Measurements from ENCODE around the gene NAV3. TPM values are rescaled to one million over a fixed set of nuclear protein-coding genes. Genes with fewer than 3 reads are reported as not detected.

Gene NAV3
- total and polyA plus RNA-seq, 9 of the 15 experiments (the other 6 are each of a cell fraction or from before 2014, with no cell fraction given) = 0.04 TPM; not detected in 8

DNA sequence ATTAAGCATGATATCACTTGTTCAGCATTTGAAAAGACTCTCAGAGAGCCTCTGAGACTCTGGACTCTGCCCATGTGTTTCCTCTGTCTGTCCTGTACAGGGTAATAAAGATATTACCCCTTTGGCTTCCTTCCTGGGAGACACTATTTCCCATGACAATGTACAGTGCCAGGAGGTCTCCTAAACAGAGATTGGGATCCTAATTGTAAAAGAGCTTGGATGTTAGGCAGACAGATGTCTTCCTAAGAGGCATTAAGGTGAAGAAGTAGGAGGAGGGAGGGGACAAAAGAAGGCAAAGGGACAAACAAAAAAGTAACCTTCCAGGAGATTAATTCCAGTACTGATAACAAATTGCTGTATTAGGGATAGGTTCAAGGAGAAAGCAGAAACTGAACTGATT, 45.5 kb upstream of the NAV3 start (continued):
- TF ChIP-seq, protein P1, sequence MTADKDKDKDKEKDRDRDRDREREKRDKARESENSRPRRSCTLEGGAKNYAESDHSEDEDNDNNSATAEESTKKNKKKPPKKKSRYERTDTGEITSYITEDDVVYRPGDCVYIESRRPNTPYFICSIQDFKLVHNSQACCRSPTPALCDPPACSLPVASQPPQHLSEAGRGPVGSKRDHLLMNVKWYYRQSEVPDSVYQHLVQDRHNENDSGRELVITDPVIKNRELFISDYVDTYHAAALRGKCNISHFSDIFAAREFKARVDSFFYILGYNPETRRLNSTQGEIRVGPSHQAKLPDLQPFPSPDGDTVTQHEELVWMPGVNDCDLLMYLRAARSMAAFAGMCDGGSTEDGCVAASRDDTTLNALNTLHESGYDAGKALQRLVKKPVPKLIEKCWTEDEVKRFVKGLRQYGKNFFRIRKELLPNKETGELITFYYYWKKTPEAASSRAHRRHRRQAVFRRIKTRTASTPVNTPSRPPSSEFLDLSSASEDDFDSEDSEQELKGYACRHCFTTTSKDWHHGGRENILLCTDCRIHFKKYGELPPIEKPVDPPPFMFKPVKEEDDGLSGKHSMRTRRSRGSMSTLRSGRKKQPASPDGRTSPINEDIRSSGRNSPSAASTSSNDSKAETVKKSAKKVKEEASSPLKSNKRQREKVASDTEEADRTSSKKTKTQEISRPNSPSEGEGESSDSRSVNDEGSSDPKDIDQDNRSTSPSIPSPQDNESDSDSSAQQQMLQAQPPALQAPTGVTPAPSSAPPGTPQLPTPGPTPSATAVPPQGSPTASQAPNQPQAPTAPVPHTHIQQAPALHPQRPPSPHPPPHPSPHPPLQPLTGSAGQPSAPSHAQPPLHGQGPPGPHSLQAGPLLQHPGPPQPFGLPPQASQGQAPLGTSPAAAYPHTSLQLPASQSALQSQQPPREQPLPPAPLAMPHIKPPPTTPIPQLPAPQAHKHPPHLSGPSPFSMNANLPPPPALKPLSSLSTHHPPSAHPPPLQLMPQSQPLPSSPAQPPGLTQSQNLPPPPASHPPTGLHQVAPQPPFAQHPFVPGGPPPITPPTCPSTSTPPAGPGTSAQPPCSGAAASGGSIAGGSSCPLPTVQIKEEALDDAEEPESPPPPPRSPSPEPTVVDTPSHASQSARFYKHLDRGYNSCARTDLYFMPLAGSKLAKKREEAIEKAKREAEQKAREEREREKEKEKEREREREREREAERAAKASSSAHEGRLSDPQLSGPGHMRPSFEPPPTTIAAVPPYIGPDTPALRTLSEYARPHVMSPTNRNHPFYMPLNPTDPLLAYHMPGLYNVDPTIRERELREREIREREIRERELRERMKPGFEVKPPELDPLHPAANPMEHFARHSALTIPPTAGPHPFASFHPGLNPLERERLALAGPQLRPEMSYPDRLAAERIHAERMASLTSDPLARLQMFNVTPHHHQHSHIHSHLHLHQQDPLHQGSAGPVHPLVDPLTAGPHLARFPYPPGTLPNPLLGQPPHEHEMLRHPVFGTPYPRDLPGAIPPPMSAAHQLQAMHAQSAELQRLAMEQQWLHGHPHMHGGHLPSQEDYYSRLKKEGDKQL (CRISPR knock-in tag; IDR thresholded peaks at IDR 0.05; ENCODE audit: borderline replicate concordance) = no peak
- TF ChIP-seq ZNF609 (CRISPR knock-in tag; IDR thresholded peaks at IDR 0.05; ENCODE audit: borderline replicate concordance) = no peak
- no peak for TF ChIP-seq ZNF407 (IDR thresholded peaks at IDR 0.05; ENCODE audit: low read depth)
- no peak for TF ChIP-seq SMC3 (conservative IDR thresholded peaks at IDR 0.05; ENCODE audit: insufficient read depth, low read depth, low read length)
- no peak for TF ChIP-seq FOXP1 (CRISPR knock-in tag; IDR thresholded peaks at IDR 0.05)
- TF ChIP-seq DIDO1 (tag; IDR thresholded peaks at IDR 0.05; ENCODE audit: low read depth) = no peak
